Measurements from ENCODE around the gene LEP. TPM values are rescaled to one million over a fixed set of nuclear protein-coding genes. Genes with fewer than 3 reads are reported as not detected.

Gene LEP
- total and polyA plus RNA-seq, 2 donors (not counting 1 experiment from before 2014, with no cell fraction given) = not detected

- no peak overlapping the region for H3K4me3 Mint-ChIP-seq
- ChIA-PET CTCF (interaction anchor here (0.5 to 11.6 kb wide), 82 partner anchors 9 to 1544 kb away, joined by 3 to 456 read pairs (median 4); partner anchors contain the start of gene LRRC4), POLR2A (interaction anchor here (0.6 to 1.2 kb wide), 3 partner anchors 38 to 105 kb away, joined by 4 to 6 read pairs (median 5); no protein-coding TSS in a partner anchor)
- TF ChIP-seq, protein P1, sequence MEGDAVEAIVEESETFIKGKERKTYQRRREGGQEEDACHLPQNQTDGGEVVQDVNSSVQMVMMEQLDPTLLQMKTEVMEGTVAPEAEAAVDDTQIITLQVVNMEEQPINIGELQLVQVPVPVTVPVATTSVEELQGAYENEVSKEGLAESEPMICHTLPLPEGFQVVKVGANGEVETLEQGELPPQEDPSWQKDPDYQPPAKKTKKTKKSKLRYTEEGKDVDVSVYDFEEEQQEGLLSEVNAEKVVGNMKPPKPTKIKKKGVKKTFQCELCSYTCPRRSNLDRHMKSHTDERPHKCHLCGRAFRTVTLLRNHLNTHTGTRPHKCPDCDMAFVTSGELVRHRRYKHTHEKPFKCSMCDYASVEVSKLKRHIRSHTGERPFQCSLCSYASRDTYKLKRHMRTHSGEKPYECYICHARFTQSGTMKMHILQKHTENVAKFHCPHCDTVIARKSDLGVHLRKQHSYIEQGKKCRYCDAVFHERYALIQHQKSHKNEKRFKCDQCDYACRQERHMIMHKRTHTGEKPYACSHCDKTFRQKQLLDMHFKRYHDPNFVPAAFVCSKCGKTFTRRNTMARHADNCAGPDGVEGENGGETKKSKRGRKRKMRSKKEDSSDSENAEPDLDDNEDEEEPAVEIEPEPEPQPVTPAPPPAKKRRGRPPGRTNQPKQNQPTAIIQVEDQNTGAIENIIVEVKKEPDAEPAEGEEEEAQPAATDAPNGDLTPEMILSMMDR (IDR thresholded peaks at IDR 0.05) = peak; percentile 94
- TF ChIP-seq EZH2 (IDR thresholded peaks at IDR 0.05; ENCODE audit: borderline replicate concordance, insufficient read depth, low read depth, low read length, poor library complexity, severe bottlenecking) = no peak
- H3K9ac ChIP-seq (ENCODE audit: low read length) = no peak overlapping the region
- no peak overlapping the region for H3K4me2 ChIP-seq (replicated peaks; ENCODE audit: low read depth, low read length, poor library complexity, severe bottlenecking)
- intact Hi-C loops (cut with micrococcal nuclease) = loop anchor here (1.0 to 5.0 kb wide), 5 partner anchors 31 to 702 kb away; no protein-coding TSS in a partner anchor
- H3K4me1 ChIP-seq (ENCODE audit: control insufficient read depth in 2 of 2, insufficient read depth in 2 of 2, low read length in 2 of 2) = peaks cover 0 to 7% of the 10 kb centered on the region in 2 donors
- H3K79me2 ChIP-seq (ENCODE audit: control insufficient read depth, insufficient read depth, low read length) = no peaks in the 10 kb centered on the region
- no peak overlapping the region for H2AFZ ChIP-seq (ENCODE audit: insufficient read depth, low read depth, low read length, poor library complexity, severe bottlenecking)
- no peak overlapping the region for H3K27ac Mint-ChIP-seq
- no peaks in the 10 kb centered on the region for H3K9me3 ChIP-seq (ENCODE audit: control extremely low read depth in 1 of 3, control insufficient read depth in 2 of 3, insufficient read depth in 1 of 3, low read length in 2 of 3)
- 50% methylated on average over 25 of the region's 28 CpGs for WGBS (ENCODE audit: insufficient coverage)
- H3K4me1 Mint-ChIP-seq = no peaks in the 10 kb centered on the region
- H3K27me3 ChIP-seq (replicated peaks in 1 of 4; ENCODE audit: control extremely low read depth in 1 of 4, control insufficient read depth in 3 of 4, insufficient read depth in 4 of 4, low read length in 3 of 4) = peaks cover 0 to 4% (median 1%) of the 10 kb centered on the region in 4 experiments
- no peaks in the 10 kb centered on the region for H3K36me3 ChIP-seq (replicated peaks in 1 of 2; ENCODE audit: control extremely low read depth in 1 of 2, control insufficient read depth in 1 of 2, extremely low read depth in 1 of 2, insufficient read depth in 2 of 2, low read length in 1 of 2)
- H3K27ac ChIP-seq (ENCODE audit: low read length in 2 of 2) = no peak overlapping the region
- DNase-seq (peak; percentile 85), ATAC-seq (ENCODE audit: low read depth) (peak; percentile 88)
- H3K9me3 Mint-ChIP-seq (ENCODE audit: insufficient read depth) = no peaks in the 10 kb centered on the region
- no peaks in the 10 kb centered on the region for H4K20me1 ChIP-seq (ENCODE audit: control insufficient read depth, insufficient read depth, low read length, poor library complexity, severe bottlenecking)
- H3K27me3 Mint-ChIP-seq = peaks cover 19% of the 10 kb centered on the region
- no peak overlapping the region for H3K4me3 ChIP-seq (ENCODE audit: control extremely low read depth in 1 of 5, extremely low read depth in 1 of 5, insufficient read depth in 1 of 5, low read depth in 2 of 5, low read length in 4 of 5)
Observed at GRCh38 chr7:128209229-128210035, 31.6 kb upstream of the LEP start.

DNA sequence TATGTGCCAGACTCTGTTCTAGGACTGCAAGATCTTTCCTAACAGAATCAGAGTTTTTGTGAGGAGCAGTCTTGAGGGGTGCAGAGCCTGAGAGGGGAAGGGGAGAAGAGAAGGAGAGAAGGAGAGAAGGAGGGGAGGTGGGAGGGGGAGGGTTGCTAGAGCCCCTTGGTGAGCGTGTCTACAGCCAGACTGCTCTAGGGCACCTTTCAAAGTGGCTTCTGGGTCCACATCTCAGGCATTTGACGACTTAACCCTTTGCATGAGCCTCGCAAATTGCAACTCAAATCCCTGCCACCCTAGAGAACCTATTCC is 31.1 kb upstream of the LEP start:
- TF ChIP-seq, protein P1 (IDR thresholded peaks at IDR 0.05) = no peak
- no peak for TF ChIP-seq EZH2 (IDR thresholded peaks at IDR 0.05; ENCODE audit: borderline replicate concordance, insufficient read depth, low read depth, low read length, poor library complexity, severe bottlenecking)
- peaks cover 0 to 4% (median 1%) of the 10 kb centered on the region in 4 experiments for H3K27me3 ChIP-seq (replicated peaks in 1 of 4; ENCODE audit: control extremely low read depth in 1 of 4, control insufficient read depth in 3 of 4, insufficient read depth in 4 of 4, low read length in 3 of 4)

More for the DNA sequence above, 31.1 kb upstream of the LEP start:
- intact Hi-C loops (cut with micrococcal nuclease) = no loop called here
- Mint-ChIP-seq H3K9me3 (ENCODE audit: insufficient read depth) (no peaks in the 10 kb centered on the region), H3K4me1 (no peaks in the 10 kb centered on the region), H3K27me3 (peaks cover 14% of the 10 kb centered on the region), H3K4me3 (no peak overlapping the region), H3K27ac (no peak overlapping the region)
- H3K9me3 ChIP-seq (ENCODE audit: control extremely low read depth in 1 of 3, control insufficient read depth in 2 of 3, insufficient read depth in 1 of 3, low read length in 2 of 3) = no peaks in the 10 kb centered on the region
- ChIA-PET POLR2A (interaction anchor here (0.6 to 1.2 kb wide), 3 partner anchors 39 to 105 kb away, joined by 4 to 6 read pairs (median 5); no protein-coding TSS in a partner anchor), CTCF (interaction anchor here (0.6 to 11.6 kb wide), 74 partner anchors 8 to 1544 kb away, joined by 3 to 456 read pairs (median 4); partner anchors contain the start of gene LRRC4)
- no peak overlapping the region for H3K27ac ChIP-seq (ENCODE audit: low read length in 2 of 2)
- no peak overlapping the region for H3K4me3 ChIP-seq (ENCODE audit: control extremely low read depth in 1 of 5, extremely low read depth in 1 of 5, insufficient read depth in 1 of 5, low read depth in 2 of 5, low read length in 4 of 5)
- H3K4me1 ChIP-seq (ENCODE audit: control insufficient read depth in 2 of 2, insufficient read depth in 2 of 2, low read length in 2 of 2) = peaks cover 0 to 7% of the 10 kb centered on the region in 2 donors
- no peak overlapping the region for H3K9ac ChIP-seq (ENCODE audit: low read length)
- H3K79me2 ChIP-seq (ENCODE audit: control insufficient read depth, insufficient read depth, low read length) = no peaks in the 10 kb centered on the region
- no peak for DNase-seq
- H2AFZ ChIP-seq (ENCODE audit: insufficient read depth, low read depth, low read length, poor library complexity, severe bottlenecking) = no peak overlapping the region
- no peaks in the 10 kb centered on the region for H3K36me3 ChIP-seq (replicated peaks in 1 of 2; ENCODE audit: control extremely low read depth in 1 of 2, control insufficient read depth in 1 of 2, extremely low read depth in 1 of 2, insufficient read depth in 2 of 2, low read length in 1 of 2)
- no peak for ATAC-seq (ENCODE audit: low read depth)
- no peaks in the 10 kb centered on the region for H4K20me1 ChIP-seq (ENCODE audit: control insufficient read depth, insufficient read depth, low read length, poor library complexity, severe bottlenecking)
- WGBS (ENCODE audit: insufficient coverage) = 31% methylated on average over 2 of the region's 3 CpGs
- no peak overlapping the region for H3K4me2 ChIP-seq (replicated peaks; ENCODE audit: low read depth, low read length, poor library complexity, severe bottlenecking)

Measured in B cell (primary cell).